Stimulated activated CD4-positive, alpha-beta T cell treated with anti-CD3 and anti-CD28 coated beads, Interleukin-2, amount 100 ng/mL, for 48 hours (primary cell): ENCODE measurements around the gene FAM53B.

Experiments
- DNase-seq, 2 donors: peaks; one replicate each; pipeline ENCODE4 v3.0.0-alpha.2; 2020

Gene FAM53B

DNA sequence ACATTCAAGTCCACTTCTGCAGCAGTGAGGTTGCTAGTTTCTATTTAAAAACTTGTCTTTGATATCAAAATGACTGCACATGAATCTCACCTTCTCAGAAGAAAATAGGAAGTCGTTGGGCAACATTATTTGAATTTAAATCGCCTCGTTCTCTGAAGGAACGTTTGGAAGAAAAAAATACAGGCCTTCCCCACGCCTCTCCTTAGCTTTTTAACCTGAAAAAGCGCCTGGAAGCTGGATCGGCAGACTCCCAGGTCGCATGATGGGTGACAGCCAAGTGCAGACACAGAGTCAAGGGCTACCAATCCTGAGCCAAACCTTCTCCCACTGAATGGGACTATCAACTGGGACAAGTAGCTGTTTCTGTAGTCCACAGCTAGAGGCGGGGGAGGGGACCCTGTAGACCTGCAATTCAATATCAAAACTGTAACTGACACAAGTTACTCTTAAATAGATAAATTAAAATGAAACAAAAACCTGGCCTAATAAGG lies 2.2 kb downstream of the FAM53B start:
- DNase-seq = no peak

DNA sequence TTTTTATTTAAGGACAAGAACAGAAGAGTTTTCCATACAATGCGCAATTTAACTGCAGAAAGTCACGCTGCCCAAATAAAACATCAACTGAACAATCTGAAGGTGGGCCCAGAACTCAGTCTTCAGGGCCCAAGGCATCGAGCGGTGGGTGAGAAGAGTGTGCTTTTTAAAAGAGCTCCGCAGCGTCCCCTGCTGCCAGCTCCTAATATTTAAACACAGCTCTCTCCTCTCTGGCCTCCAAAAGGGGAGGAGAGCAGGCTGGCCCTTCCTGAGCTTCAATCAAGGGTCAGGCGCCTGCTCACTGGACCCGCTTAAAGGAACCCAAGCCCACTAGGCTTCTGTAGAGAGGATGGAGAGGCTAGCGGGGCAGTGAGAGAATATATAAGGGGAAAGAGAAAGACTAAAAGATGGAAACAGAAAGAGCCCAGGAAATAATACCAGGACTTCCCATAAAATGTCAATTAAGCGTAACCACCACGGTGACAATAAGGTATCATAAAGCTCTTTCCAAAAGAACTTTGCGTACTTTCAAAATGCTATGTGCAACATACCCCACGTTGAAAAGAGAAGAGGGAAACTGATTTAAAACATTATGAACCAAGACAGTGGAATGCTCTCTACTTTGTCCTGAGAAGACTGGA lies 2.8 kb downstream of the FAM53B start:
- DNase-seq = peak; percentile 72 to 76

DNA sequence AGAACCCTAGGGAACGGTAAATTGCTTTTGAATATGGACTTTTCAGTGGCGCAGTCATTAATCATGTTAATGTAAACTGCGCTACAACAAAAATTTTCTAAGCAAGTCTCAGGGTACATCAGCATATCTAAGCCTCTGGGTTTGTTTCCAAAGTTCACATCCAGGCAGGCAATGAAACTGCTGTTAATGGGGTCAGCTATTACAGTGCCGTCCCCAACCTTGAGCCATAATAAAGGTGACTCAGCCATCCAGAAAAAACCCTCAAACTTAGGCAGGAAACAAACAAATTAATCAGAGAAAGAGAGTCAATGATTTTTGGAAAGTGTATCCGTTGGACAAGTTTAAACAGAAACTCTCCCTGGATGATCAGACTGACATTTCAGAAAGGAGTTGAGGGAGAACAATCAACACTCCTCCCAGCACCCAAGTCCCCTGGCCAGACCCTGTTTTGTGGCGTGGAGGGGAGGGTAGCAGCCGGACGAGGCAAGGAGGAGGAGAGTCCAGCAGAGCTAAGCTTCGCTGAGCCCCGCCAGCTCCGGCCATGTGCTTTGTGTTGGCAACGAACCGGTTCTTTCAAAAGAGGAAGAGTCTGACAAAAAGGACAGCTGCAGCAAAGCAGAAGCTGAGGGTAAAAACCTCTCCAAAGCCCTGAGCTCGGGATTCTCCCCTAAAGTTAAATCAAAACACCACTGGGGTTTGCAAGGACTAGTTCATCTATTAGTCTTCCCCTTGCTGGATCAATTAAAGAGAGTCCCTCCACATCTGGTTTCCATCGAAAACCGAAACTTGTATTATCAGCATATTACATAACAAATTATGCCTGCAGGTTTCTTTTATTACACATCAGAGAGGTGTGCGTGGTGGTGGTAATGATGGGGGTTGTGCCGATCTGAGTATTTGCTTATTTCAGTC lies 3.6 kb downstream of the FAM53B start:
- no peak for DNase-seq

DNA sequence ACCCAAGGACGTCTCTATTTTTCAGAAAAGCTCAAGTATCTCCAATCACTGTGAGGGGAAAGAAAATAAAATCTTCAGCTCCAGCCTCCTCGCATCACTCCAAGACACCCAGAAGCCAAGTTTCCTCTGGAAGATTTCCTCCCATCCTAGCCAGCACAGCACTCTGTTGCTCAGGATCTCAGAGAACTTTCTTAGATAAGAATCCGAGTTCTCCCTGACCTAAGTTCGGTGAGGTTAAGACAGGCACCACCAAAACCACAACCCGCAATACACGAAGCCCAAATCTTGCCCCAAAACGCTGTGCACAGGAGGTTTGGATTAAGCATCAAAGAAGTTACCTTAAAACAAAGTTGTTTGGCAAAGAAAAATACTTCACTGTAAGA lies 4.2 kb downstream of the FAM53B start:
- DNase-seq = no peak

DNA sequence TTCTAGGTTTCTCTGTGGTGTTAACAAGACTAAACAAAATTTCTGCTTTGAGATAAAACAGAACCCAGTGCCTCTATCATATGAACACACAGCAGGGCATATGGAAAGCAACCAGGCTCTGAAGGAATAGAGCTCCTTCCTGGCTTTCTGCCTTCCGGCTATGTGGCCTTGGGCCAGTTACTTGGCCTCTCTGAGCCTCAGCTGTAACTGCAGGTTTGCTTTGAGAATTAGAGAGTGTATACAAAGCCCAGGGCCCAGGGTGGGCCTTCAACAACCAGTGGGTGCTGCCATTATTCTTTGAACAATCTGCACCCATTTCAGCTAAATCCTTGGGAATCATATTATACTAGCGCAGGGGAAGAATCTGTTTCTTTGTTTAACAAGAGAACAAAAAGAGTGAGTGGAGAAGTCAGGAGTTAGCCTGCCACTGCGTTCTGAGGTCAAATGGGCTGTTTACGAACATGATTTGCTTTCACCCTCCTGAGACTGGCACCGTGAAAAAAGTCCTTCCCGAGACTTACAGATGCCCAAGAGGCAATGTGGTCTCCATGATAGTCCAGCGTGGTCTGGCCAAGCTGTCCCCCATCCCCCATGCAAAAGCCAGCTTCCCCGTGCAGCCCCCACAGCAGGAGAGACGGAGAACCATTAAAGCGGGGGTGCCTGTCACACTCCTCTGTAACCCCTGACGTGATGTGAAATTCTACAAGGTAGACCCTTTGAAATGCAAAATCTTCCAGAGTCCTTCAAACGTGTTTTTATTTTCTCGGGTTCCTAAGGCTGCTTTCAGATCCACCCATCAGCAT lies 4.9 kb downstream of the FAM53B start:
- DNase-seq = no peak

DNA sequence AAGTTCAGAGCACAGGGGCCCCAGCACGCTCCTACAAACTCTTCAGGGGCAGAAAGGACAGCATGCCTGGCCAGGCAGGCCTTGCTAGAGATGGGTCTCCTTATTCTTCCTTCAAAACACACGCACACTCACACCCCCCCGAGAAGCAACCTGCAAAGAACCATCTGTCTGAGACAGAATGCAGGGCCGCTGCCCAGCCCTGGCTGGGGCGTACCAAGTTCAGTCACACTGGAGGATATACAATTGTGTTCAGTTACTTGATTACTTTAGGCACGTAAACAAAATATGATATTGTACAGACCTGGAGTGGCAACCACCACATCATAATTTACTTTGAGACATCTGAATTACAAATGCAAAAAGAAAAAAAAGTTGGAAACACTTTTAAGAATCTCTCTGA lies 5.7 kb downstream of the FAM53B start:
- DNase-seq = no peak

DNA sequence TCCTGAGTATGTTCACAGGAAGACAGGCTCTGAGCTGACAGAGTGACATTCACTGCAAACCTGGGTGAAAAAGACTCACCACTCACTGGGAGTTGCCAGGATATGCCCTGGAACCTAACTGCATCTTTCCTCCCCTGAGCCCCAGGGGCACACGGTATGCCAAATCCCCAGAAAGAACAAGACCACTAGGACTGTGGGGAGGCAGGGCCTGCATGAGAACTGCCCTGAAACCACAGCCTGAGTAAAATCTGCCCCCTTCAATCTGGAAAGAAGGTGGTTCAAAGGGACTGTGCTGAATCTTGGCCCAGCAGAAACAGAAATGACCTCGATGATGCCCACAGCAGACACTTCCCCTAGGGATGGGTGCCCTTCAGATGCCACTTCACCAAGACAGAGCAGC lies 6.5 kb downstream of the FAM53B start:
- no peak for DNase-seq

DNA sequence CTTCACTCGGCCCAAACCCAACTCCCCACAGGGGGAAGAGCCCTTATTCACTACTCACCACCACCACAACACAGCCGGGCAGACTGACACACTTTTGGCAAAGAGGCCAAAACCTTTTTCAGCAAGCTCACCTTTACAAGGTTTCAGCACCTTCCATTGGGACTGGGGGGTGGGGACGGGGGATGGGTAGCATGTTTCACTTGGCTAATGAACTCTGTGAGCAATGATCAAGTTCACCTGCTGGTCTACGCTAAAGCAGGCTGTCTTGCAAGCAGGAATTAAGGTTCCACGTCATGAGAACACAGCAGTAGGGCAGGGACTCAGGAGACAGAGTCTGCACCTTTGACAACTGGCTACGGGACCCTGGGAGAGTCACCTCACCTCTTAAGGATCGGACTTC lies 7.0 kb downstream of the FAM53B start:
- no peak for DNase-seq

DNA sequence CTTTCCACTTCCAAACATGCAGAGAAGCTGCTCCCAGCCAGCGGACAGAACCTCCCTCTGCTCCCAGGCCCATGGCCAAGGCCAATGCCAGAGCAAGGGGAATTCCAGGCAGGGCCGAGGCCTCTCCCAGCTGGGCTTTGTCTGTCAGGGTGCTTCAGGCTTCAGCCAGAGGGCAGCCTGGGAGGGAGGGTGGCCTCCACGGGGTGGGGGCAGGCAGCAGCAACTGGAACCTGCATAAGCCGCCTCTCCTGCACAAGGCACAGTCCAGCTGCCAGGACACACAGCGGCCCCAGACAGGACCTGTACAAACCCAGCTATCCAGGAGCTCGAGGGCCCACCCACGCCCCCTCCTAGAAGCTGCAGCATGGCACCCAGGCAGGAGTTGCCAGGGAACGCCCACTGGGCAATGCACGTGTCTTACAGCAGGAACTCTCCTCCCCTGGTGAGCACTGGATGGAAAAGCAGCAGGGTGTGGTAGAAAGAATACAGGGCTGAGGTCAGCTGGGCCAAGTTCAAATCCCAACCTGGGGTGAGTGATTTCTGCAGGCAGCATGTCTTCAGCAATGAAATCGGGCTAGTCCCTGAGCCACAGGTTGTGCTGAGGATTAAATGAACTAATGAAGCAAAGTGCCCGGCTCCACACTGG lies 7.6 kb downstream of the FAM53B start:
- DNase-seq = no peak

DNA sequence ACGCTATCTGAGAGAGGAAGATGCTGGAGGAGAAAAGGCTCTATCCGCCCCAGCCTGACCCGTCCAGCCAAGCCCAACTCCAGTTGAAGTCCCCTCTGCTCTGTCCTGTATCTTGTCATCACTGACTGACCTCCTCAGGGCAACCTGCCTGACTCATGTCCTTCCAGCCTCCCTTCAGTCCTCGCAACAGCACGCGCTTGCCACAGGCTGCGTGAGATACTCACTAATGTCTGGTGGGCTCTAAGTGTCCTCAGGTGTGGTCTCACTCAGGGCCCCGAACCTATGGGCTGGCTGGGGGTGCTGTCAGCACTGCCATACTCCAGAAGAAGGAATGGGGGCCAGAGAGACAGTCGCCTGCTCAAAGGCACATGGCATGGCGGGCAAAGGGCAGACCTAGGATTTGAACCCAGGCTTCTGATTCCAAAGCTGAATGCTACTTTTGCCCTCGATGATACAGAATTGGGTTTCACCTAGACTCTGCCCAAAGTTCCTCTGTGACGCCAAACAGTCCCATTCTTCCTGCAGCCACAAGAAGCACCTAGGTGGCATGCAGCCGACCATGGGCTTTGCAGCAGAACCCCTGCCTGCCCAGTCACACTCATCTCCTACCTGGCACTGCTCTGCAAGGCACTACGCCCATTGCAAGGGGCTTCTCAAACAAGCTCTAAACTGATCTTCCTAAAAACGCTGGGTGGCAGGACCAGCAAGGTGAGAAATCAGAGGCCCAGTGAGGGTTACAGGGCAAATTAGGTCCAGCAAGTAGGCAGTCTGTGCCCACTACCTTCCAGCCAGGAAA lies 8.5 kb downstream of the FAM53B start:
- DNase-seq = no peak

DNA sequence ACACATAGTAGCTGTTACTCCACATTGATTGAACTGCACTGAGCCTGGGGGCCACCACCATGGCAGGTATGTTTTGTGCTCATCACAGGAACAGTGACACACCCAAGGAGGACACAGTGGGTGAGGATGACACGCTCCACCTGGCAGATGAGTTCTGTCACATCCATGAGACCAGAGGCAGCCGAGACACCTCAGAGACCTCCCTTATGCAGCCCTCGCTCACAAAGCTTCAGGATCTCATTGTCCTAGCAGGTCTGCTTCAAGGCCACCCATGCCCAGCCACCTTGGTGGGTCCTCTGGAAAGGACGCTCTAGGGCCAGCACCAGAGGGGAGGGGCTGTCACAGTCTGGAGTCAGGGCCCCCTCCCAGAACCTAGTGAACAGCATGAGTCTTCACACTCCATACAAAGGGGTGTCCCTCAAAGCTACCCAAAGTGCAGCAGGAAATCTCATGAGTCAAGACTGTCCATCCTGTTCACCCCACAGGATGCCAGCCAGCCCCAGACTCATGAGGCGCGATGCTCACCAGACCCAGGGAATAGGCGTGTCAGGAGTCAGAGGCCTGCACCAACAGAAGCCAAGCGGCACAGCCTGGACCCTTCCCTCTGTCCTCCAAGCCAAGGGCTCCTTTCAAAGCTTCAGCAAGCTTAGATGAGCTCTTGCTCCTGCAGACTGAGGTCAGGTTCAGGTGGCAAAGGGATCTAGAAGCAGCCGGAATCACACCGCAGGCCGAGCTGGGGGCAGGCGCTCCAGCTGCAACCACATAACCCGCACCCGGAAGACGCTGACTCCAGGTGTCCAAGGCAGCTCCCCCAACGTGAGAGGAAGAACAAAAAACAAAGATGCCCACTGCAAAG lies 9.6 kb downstream of the FAM53B start:
- no peak for DNase-seq

DNA sequence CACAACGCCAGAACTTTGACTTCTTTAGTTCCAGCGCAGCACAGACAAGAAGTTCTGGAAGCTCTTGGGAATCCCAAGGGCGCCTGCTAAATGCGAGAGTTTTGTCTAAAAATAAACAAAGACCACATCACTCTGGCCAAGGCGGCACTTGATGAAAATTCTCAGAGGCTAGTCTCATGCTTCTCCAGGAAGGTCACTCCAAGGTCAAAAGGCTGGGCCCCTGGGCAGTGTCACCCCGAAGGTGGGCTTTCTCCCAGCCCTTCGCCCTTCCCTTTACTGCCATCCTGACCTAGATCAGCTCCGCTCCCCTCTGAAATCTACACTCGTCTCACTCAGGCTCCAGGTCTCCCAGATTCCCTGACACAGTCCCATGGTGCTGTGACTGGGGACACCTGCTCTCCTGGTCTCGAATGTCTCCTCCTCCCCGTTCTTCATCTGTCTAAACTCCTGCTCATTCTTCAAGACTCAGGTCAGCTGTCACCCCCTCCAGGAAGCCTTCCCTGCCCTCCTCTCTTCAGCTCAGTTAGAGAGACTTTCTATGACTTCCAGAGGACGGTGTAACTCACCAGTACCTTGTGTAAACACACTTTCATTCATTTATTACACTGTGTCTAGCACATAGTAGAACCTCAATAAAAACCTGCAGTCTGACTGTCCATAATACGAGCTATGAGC lies 10.5 kb downstream of the FAM53B start:
- DNase-seq = no peak

DNA sequence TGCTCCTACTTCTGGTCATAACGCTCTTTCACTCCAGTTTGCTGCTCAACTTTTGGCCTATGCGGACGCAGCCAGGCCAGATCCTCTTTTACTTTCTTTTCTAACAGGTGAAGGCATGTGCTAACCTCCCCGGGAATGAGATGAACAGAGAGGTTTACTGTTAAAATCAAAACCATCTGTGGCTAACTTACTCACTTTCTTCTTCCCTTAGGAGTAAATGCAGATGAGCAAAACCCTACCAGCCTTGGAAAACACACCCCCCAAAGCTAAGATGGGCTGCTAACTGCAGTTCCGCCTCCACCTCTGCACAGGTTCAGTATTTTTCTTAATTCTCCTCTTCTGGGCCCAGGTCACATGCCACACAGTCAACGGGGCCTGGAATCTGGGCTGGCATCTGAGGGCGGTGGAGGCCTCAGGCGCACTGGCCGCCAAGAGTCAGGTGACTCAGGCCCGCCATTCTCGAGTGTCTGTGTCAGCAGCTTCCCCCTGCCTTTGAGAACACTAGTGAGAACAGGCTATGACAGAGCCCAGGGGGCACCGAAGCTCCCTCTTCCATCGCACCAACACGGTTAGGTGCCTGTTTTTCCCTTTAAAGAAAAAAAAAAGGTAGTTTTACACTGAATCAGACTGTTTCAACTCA lies 11.1 kb downstream of the FAM53B start:
- peak; percentile 58 to 66 for DNase-seq

DNA sequence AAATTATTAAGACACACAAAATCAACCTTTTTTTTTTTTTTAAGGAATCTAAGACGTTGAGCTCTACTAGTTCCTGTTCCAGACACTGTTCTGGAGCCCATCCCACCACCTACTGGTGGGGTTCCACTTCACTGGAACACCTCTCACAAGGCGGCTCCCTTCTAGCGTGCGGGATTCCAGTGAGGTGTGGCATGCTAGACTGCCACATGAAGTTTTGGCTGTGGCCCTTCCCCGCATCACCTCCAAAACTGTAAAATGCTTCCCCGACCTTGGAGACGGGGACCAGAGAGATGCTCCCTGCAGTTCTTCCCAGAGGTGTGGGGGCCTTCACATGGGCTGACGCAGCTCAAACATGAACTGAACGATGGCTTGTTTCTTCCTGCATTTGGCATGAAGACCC lies 12.6 kb downstream of the FAM53B start:
- DNase-seq = no peak

DNA sequence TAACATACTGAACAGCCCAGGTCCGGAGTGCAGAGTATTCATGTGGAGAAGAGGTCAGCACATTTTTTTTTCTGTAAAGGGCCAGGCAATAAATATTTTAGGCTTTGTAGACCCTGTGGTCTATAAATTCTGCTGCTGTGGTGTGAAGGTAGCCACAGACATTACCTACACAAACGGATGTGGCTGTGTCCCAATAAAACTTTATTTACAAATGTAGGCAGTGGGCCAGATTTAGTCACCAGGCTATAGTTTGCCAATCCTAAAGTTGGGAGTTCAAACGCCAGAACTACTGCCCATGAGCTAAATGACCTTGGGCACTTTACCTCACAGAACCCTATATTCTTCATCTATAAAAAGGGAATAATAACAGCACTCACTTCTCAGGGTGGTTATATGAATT lies 13.4 kb downstream of the FAM53B start:
- DNase-seq = no peak

DNA sequence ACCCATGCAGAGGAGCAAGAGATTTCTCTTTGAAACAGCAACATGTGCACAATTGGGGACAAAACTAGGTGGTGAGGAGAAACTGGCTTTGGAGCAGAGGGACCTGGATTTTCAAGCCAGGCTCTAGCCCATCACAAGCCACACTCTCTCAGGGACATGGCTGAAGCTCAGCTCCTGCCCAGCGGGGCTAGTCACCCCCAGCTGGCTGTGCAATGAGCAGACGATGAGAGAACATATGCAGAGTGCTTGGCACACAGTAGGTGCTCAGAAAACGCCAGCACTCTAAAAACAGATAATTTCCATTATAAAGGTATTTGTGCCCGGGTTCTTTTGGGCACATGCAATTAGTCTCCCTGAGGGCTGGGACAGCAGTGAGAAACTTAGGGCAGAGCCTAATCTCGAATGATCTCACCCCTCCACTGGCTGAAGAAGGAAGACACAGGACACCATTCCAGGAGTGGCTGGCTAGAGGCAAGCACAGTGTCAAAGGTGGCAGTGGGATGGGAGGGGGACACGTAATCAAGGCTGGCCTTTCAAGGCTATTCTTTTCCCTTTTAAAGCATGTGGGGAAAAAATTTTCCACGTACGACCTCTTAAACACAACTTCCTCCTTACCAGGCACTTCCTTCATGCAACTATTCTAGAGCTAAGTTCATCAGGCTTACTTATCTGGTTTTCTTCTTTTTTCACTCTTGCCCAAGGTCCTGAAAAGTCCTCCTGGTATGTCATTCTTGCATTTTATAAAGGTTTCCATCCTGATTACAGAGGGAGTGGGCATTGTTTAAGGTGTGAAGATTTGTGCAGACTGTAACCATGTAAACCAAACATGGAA lies 15.1 kb downstream of the FAM53B start:
- DNase-seq = no peak

DNA sequence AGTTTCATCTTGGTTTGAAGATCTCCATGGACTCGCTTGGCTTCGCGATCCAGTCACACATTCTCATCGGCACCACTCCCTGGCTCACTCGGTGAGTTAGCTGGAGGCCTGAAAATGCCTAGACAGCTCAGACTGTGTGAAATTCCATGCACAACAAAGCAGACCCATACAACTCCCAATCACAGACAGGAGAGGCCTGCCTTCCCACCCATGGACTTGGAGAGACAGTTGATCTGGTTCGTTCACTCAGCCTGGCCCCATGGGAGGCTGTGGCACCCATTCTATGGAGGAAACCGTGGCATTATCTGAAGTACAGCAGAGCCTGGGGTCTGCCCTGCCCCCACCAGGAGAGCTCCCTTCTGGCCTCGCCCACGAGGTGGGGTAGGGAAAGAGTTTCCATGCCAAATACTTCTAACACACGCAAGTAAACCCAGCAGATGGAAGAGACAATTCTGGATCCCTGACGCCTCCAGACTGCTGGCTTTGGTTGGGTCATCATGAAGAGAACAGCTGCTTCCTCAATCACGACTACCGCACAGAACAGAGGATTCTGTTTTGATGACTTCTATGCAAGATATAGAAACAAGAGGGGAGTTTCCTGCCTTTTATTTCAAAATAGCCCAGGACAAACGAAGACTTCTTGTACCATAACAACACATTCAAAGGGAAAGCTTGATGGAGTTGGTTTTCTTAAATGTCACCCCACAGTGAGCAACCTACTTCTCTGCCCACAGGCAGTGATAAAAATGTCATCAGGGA lies 15.9 kb downstream of the FAM53B start:
- no peak for DNase-seq

DNA sequence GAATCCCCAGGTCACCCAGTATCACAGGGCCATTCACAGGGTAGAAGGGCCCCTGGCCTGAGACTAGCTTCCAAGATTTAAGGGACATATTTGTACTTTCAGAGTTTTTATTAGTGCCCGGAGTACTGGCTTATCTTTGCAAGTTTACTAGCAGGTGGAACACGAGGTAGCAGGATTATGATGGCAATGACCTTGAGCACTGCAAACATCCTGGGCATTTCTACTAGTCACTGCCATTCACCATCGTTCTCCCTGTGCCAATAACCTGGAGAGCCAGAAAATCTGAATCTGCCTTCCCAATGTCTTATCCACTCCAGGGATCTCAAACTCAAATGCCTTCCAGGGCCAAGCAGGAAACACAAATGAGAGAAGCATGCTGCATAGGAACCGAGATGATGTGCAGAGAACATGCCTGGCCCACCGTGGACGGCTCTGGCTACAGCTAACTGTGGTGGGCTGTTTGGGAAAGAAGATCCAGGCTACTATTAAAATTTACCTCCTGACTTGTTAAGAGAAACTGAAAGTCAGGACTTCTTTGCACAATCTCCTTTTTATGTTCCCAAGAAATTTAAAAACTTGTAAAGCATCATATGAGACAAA lies 16.7 kb downstream of the FAM53B start:
- DNase-seq = no peak
